HG02642 (cell line): ENCODE results near the gene TNFAIP2.
"Not testable (repeated sequence)": the region's sequence is repeated elsewhere in the genome, so short reads cannot be mapped to it uniquely, and the experiment has no call there.

Experiments used
- ATAC-seq: cut with Tn5 transposase; IDR thresholded peaks from one replicate; pipeline ENCODE4 v1.9.1; 2021; ENCODE audit warnings: mild to moderate bottlenecking; ENCODE audit not compliant: unreplicated experiment, poor library complexity

Gene TNFAIP2

DNA sequence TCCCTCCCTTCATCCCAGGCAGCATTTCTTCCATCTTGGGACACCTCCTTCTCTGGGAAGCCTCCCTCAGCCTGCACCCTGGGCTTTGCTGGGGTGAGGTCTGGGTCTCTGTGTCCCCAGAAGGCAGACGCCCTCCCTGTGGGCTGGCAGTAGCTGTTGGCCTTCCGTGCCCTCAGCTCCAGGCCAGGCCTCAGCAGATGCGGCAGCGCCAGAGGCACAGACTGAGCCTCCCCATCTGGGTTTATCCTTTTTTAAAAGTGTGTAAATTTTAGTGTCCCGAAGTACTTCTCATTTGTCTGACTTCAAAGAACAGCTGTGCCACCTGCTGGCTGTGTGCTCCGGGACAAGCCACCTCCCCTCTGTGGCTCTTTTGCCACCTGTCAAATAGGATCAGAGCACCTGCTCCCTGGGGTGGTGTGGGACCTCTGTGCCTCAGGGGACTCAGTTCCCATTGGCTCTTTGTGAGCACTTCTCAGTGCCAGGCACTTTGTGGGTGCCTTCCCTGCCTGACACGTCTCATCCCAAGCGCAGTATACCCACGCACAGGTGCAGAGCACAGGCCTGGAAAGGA, 17.6 kb upstream of the TNFAIP2 start:
- ATAC-seq, result no peak

DNA sequence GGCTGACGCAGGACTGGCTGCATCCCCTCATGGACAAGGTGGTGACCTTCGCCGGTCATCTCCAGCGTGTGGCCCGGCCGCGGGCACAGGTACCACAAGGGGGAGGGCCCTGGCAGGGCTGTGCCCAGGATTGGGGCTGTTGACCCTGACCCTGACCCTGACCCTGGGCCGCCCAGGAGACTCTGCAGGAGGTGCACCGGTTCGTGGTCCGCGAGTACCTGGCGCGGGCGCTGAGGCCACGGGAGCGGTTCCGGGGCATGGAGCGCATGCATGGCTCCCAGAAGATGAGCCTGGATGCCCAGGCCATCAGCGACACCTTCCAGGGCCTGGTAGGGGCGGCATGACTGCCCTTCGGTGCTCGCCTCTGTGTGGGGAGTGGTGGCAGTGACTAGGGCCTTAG, 15.8 kb upstream of the TNFAIP2 start:
- ATAC-seq, result no peak

DNA sequence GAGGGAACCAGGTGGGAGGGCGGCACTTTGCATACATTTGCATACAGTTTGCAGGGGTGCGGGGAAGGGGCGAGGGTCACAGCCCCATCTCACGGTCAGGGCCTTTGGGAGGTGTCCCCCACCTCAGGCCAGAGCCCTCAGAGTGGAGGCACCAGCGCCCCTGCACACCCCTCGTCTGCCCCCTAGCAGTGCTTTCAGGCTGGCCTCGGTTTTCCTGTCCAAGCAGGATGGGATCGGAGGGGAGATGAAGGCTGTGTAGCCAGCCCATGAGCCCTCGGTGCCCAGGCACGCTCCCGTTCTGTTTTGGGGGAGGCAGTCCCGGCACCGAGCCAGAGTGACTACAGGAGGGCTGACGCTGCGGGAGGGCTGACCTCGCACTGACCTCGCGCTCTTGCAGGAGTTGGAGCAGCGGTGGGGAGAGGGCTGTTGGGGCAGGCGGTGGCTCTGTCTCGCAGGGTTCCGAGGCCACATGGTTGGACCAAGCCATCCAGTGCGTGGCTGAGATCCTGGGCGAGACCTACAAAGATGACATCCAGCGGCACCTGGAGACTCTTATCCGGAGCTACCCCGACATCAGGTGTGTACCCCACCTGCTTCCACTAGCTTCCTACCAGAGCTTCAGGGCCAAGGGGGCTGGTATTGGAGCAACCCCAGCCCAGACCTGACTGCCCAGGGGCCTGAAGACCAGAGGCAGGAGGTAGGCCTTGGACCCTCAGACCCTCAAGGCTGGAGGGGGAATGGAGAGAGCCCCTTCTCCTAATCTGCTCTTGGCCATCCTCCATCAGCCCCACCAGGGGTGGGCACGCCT, 15.1 kb upstream of the TNFAIP2 start:
- no peak for ATAC-seq

DNA sequence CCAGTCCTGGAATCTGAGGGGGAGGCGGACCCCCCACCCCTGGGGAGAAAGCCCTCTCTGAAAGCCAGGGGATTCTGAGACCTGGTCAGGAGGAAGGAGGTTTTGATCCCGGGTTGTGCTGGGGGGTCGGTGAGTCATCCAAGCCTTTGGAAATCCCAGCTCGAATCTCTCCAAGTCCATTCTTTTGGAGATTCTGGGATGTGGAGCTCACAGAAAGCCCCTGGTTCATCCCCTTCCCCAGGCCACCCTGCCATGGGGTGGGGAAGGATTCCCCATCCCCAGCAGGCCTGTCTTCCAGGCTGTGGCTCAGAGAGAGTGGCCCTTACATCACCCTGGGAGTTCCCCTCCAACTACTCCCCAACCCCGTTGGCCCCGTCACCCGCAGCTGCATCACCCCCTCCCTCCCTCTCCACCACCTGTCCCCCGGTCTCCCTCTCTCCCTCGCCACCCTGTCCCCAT, 14.5 kb upstream of the TNFAIP2 start:
- no peak for ATAC-seq

DNA sequence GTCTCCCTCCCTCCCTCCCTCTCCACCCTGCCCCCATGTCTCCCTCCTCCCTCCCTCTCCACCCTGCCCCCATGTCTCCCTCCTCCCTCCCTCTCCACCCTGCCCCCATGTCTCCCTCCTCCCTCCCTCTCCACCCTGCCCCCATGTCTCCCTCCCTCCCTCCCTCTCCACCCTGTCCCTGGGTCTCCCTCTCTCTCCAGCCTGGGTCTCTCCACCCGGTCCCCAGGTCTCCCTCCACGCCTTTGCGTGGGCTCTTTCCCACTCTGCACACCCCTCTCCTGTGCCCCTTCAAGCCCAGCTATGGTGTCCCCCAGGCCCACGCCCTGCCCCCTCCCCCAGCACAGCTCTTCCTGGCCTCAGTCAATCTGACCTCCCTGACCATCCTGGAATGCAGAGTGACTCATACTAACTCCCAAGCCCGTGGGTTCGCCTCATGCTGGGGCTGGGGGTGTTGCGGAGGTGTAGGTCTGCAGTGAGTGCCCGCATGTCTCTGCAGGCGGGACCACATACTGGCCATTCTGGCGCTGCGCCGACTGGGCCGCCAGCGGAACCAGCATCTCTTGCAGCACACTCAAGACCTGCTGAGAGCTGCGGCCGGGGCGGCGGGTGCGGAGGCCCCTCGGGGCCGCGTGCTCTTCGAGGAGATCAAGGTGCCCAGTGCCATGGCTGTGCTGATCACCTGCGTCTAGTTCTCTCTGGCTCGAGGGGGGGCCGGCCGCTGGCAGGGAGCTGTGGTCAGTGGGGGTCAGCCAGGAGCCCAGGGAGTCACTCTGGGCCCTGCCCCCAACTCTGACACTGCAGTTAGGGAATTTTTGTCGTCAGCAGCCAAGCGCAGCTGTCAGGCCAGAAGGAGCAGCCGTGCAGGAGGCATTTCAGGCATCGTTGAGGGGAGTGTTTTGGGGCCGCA, 13.5 kb upstream of the TNFAIP2 start:
- no peak for ATAC-seq

DNA sequence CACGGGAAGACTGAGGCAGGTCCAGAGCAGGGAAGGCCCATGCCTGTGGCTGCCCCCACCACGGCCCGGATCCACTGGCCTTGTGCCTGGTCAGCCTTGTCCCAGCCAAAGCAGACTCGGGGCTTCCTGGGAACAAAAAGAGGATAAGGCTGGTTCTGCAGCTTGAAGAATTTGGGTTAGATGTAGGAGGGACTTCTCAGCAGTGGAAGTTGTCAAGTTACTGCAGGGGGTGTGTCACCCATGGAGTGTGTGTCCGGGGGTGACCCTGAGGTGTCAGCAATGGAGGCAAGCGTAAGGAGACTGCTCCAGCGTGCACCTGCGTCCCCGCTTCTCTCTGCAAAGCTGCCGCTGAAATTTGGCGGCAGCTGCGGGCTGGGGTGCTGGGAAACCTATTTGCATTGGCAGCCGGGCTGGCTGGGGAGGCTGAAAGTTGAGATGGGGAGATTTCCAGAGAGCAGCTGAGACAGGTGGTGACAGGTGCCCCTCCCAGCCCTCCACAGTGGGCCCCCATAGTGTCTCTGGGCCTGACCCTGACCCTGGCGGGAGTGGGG, 12.5 kb upstream of the TNFAIP2 start:
- ATAC-seq, result no peak

DNA sequence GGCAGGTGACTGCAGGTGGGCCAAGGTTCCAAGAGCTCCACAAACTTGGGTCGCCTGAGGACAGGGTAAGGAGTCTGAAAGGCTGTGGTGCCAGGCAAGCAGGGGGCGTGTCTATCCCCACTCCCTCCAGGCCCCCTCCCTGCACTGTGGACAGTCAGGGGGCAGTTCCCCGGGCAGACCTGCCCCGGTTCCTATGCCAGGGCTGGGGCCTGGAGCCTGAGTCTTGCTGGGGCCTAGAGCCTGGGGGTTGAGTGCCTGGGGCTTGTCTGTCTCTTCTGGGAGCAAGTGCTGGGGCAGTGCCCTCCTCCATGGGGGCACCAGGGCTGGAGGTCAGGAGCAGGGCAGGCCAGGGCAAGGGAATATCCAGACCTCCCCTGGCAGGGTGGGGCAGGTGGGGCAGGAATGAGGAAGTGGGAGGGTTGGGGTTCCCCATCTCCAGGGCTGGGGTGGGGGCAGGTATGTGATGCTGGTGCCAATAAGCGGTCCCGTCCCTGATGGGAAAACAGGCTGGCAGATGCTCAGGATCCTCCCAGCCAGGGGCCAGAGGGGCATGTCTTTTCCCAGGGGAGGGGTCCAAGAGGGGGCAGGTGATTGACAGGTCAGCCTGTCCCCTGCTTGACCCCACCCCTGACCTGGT, 11.9 kb upstream of the TNFAIP2 start:
- no peak for ATAC-seq

DNA sequence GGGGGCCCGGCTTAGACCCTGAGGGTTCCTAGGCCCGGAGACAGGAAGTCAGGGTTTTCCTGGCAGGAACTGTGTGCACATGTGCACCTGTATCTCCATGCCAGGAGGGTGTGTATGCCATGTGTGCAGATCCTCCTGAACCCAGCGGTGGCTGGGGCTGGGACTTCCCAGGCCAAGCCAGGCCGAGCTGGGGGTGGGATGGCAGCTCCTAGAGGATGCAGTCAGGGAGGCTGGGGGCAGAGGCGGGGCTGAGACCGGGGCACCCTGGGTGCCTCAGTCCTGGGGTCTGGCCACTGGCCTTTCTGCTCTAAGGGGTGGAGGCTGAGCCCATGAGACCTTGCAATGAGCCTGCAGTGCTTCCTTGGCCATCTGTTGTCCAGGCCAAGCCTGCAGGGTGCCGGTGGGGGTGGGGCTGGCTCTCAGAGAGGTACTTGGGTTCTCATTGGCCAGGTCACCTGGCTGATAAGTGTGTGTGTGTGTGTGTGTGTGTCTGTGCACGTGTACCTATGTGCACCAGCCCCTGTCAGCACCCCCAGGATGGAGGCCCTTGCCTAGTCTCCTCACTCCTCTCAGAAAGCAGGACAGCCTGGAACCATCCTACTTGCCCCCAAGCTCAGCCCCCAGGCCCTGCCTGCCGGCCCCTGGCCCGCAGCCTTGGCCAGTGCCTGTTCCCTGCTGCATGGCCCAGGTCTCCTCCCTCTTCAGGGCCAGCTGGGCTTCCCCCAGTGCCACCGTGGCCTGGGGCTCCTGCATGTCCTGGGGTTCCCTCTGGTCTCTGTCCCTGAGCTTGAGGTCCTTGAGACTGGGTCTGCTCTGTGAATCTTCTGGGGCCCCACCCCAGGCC, 10.6 kb upstream of the TNFAIP2 start:
- no peak for ATAC-seq

DNA sequence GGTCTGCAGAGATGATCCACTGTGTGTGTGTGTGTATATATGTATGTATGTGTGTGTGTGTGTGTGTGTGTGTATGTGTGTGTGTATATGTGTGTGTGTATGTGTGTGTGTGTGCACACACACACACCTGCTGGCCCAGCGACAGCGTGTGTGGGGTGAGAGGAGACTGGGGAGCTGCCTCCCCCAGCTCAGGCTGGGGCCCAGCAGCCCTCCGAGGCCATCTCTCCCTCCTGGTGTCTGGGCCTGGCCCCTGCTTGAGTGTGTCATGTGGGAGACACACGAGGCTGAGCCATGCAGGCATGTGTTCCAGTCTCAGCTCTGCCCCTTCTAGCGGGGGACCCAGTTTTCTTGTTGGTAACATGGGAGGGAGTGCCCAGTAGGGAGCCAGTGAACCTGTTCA, 10.0 kb upstream of the TNFAIP2 start:
- no peak for ATAC-seq

DNA sequence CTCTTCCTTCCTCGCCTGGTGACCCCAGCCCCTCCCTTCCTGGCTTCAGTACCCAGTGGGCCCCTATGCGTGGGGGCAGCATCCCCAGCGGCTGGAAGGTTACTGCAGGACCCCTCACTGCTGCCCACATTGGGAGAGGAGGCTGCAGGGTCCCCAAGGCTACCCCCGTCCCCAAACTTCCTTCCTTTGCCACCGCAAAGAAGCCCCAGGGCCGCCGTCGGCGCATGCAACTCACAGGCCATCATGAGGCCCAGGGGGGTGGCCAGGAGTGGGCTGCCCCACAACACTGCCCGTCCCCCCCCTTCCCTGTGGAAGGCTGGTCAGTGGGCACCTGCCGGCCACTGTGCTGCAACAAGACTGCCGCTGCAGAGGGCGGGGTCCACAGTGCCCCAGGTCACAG, 9.5 kb upstream of the TNFAIP2 start:
- no peak for ATAC-seq

DNA sequence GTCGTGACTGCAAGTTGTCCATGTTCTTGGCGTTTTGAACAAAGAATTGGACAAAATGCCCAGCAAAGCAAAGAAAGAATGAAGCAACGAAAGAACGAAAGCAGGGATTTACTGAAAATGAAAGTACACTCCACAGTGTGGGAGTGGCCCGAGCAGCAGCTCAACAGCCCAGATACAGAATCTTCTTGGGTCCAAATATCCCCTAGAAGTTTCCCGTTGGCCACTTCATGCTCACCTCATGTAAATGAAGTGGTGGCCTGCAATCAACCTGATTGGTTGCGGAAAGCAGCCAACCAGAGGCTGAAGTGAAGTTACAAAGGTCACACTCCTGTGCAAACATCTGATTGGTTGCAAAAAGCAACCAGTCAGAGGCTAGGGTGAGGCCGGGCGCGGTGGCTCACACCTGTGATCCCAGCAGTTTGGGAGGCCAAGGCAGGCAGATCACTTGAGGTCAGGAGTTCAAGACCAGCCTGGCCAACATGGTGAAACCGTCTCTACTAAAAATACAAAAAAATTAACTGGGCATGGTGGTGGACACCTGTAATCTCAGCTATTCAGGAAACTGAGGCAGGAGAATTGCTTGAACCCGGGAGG, 8.1 kb upstream of the TNFAIP2 start:
- ATAC-seq, result not testable (repeated sequence)

DNA sequence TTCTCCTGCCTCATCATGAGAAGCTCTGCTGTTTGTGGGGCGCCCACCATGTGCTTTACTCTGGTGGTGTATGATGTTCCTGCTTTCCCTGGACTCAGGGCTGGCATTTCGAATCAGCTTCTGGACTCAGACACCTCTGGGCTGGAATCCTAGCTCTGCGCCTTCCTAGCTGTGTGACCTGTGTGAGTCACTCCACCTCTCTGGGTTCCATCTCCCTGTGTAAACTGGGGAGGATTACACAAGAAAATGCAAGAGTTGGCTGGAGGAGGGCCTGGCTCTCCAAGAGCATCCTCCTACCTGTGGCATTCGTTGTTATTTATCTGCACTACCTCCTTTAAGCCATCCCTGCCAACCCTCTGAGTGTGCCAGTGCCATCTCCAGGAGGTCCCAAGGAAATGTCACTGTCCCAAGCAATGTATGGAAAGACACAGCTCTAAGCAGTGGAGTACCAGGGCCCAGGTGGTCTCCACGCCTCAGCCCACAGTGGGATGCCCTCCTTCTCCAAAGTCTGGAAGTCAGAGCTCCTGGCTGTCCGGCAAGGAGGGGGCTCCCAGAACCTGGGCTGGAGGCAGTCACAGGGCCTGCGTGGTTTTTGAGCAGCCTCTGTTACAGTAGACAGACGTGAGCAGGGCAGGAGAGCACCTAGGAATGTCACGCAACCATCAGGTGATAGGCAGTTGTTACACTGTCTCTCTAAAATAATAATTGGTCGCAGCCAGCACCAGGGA, 7.3 kb upstream of the TNFAIP2 start:
- ATAC-seq, result no peak

DNA sequence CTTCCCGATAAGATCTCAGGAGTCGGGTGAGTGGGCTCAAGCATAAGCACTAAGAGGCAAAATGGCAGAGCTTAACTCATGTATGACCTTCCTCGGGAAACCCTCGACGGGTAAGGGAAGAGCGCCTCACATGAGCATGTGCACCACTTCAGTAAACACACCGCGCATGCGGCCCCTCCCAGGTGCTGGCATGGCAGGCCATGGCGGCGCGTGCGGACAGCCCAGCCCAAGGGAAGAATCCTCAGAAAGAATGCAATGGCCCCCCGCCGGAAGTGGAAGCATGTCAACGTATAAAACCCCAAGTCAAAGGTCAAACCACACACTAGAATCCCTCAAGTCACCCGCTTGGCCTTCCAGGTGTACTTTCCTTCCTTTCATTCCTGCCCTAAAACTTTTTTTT, 6.6 kb upstream of the TNFAIP2 start:
- no peak for ATAC-seq

DNA sequence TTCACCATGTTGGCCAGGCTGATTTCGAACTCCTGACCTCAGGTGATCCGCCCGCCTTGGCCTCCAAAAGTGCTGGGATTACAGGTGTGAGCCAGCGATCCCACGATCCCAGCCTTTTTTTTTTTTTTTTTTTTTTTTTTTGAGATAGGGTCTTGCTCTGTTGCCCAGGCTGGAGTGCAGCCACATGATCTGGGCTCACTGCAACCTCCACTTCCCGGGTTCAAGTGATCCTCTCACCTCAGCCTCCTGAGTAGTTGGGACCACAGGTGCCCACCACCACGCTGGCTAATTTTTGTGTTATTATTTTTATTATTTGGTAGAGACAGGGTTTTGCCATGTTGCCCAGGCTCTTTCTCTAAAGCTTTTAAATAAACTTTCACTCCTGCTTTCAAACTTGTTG, 5.8 kb upstream of the TNFAIP2 start:
- ATAC-seq, result not testable (repeated sequence)

DNA sequence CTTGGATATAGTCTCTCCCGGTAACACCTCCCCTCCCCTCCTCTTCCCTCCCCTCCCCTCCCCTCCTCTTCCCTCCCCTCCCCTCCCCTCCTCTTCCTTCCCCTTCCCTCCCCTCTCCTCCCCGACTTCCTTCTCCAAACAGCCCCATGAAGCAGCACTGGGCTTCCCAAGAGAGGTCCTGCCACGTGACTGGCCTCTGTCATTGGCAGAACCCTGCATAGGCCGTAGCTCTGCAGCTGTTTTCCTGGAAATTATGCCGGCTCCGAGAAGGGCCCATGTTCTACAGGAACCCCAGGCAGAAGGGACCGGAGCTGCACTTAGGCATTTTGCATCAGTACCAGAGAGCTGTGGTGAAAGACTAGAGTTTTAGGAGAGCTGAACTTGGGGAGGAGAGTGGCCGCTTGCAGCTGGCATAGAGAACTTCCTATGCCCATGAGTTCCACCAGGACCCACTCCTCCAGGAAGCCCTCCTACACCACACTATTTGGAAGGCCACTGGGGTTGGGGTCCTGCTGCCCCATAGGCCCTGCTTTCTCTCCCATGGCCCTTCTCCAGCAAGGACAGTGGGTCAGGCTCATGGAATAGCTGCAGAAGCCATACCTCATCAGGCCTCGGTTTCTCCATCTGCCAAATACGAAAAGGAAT, 5.1 kb upstream of the TNFAIP2 start:
- ATAC-seq, result no peak

DNA sequence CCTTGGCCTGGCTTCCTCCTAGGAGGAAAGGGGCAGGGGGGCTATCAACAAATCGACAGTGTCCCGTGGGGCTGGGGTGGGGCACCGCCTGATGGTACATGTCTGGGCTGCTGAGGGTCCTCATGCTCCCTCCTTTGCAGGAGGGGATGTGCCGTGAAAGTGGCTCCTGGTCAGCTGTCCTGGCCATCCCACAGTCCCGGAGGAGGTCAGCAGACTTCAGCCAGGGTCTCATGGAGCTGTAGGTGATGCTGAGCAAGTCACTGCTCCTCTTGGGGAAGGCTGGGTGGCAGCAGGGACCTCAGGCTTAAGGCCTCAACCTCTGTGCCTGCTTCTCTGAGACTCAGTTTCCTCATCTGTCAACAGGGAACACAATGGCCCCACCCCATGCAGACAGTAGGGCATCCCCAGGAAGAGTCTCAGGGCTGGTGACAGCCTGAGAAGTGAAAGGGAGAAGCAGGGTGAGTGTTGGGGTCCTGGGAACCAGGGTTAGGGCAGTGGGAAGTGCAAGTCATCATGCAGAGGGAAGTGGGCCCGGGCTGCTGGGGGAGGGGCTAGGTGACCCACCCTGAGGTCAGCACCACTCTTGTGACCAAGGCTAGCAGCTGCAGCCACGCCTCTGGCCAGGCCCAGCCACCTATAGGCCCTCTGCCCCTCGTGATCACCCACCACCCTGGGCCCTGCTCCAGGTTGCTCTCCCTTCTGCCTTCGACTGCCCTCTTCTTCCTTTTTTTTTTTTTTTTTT, 4.4 kb upstream of the TNFAIP2 start:
- ATAC-seq, result no peak

DNA sequence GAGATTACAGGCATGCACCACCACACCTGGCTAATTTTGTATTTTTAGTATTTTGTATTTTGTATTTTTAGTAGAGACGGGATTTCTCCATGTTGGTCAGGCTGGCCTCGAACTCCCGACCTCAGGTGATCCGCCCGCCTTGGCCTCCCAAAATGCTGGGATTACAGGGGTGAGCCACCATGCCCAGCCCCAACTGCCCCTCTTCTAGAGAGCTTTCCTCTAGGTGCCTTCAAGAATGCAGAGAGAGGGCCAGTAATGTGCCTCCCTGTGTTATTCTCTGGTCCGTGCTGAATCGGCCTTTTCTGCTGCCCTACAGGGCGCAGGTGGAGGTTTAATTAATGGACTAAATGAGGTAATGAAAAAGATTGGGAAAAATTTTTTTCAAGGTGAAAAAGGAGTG, 3.7 kb upstream of the TNFAIP2 start:
- ATAC-seq, result not testable (repeated sequence)
